AG09309 (cell line): ENCODE results near the gene SLC4A1AP.

Experiments
- DNase-seq: peaks from one replicate; pipeline ENCODE4 v3.0.0-alpha.2; 2010; ENCODE audit warnings: low read depth
- H3K4me3 ChIP-seq: 2 replicates; pipeline ENCODE4 v1.5.1; 2011; ENCODE audit warnings: mild to moderate bottlenecking, low read depth, low read length, moderate library complexity; ENCODE audit not compliant: control insufficient read depth
- TF ChIP-seq, protein P1 (sequence below): IDR thresholded peaks from 2 replicates; pipeline ENCODE4 v1.5.1; 2011; ENCODE audit warnings: mild to moderate bottlenecking, low read depth, low read length, inconsistent platforms; ENCODE audit not compliant: insufficient read depth, control insufficient read depth; ENCODE audit errors: missing control alignments

Gene SLC4A1AP

DNA sequence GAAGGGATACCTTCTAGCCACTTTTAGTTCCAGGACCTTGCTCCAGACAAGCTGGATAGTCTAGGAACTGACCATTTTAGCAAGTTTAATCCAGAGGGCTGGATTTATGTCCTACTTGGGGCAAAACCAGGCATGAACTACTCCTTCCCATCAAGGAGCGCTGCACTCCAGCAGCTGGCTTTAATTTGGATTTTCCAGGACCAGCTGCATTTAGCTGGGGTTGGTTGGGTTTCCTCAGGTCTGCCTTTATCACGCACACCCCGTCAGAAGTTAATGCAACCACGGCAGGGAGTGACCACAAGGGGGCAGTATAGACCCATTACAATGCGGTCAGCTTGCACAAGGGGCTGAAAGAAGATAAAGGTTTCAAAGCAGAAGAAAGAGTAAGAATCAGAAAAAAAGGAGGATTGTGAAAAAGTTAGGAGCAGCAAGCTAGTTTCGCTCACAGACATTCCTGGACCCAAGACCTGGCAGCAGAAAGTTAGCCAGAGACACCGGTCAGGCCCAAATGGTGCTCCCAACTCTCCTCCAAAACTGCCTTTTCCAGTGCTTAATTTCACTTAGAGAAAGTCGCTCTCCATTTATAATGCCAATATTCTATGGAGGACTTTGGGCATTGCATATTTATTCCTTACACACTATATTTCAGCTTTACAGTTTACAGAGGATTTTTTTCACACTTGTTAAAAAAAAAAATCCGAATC lies 40.1 kb downstream of the SLC4A1AP start:
- TF ChIP-seq, protein P1, sequence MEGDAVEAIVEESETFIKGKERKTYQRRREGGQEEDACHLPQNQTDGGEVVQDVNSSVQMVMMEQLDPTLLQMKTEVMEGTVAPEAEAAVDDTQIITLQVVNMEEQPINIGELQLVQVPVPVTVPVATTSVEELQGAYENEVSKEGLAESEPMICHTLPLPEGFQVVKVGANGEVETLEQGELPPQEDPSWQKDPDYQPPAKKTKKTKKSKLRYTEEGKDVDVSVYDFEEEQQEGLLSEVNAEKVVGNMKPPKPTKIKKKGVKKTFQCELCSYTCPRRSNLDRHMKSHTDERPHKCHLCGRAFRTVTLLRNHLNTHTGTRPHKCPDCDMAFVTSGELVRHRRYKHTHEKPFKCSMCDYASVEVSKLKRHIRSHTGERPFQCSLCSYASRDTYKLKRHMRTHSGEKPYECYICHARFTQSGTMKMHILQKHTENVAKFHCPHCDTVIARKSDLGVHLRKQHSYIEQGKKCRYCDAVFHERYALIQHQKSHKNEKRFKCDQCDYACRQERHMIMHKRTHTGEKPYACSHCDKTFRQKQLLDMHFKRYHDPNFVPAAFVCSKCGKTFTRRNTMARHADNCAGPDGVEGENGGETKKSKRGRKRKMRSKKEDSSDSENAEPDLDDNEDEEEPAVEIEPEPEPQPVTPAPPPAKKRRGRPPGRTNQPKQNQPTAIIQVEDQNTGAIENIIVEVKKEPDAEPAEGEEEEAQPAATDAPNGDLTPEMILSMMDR = peak; percentile 90
- no peak overlapping the region for H3K4me3 ChIP-seq
- DNase-seq = peak; percentile 93

DNA sequence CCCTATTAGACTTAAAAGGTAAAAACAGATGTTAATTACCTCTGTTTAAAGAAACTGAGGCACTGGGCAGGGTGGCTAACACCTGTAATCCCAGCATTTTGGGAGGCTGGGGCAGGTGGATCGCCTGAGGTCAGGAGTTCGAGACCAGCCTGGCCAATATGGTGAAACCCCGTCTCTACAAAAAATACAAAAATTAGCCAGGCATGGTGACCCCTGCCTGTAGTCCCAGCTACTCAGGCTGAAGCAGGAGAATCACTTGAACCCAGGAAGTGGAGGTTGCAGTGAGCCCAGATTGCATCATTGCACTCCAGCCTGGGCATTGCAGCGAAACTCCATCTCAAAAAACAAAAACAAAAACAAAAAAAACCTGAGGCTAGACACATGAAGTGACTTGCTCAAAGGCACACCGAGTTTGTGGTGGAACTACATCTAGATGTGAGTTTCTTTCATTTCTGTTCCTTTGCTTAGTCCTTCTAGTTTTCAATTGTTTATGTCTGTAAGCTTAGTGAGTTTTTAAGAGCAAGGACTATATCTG lies 40.7 kb downstream of the SLC4A1AP start:
- TF ChIP-seq, protein P1 = no peak
- no peak overlapping the region for H3K4me3 ChIP-seq
- no peak for DNase-seq

DNA sequence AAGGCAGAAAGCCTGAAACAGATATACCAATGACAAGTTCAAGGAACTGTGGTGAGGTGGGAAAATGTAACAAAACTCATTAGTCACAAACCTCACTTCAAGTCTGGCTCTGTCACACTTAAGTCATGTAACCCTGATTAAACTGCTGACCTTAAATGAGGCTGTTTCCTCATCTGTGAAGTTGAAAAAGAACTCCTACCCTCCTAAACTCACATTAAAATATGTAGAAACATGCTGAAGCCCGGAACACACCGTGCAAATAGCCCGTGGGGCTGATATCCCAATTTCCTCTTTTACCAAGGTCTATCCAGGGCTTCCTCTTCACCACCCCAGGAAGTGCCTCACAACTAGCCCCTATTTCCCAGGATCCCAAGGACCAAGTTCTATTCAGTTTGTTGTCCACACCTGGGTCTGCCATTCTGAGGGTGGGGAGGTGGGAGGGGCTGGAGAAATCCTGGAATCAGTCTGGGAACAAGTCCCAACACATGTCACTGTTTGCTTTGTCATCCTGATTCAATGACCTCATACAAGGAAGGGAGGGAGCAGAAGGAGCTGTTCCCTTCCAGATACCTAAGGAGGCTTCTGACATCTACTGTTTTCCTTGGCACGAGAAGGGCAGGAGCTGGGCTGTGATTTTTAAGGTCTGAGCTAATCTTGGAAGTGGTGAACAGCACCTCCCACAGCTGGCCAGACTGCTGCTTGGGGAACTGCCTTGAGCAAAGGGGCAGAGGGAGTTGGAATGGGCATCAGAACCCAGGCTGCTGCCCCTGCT lies 42.3 kb downstream of the SLC4A1AP start:
- H3K4me3 ChIP-seq = no peak overlapping the region
- TF ChIP-seq, protein P1 = no peak
- DNase-seq = peak; percentile 86

DNA sequence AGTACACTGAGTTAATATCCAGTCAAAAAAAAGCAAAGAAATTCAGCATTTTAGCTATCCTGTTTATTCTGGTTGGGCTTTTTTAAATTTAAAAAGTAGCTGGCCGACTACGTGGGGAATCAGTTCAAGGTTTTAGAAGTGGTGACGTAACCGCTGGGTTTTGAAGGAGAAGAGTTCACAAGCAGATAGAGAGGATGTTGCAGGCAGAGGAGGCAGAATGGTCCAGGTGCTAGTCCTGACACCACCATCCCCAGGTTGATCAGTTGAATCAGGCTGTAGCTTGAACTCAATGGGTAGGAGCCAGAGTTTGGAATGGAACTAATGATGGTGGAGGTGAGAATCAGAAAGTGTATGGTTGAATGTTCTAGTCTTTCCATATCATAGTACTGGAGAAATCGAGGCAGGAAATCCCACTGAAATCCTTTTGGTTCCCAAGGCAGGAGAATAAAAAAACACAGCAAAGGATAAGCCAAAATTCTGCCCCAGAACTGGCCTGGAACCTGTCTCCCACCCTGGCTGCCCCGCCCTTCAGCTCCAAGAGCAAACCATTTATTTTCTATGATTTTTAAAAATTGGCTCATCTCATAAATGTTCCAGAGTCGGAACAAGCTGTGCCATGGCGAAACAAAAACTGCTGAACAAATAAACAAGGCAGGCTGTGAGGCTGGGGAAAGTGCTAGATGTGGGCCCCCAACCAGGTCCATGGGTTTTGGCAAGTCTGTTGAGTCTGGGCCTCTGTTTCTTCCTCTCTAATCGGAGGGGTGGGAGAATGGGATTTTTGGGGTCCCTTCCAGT lies 44.0 kb downstream of the SLC4A1AP start:
- TF ChIP-seq, protein P1 = no peak
- H3K4me3 ChIP-seq = no peak overlapping the region
- DNase-seq = no peak

DNA sequence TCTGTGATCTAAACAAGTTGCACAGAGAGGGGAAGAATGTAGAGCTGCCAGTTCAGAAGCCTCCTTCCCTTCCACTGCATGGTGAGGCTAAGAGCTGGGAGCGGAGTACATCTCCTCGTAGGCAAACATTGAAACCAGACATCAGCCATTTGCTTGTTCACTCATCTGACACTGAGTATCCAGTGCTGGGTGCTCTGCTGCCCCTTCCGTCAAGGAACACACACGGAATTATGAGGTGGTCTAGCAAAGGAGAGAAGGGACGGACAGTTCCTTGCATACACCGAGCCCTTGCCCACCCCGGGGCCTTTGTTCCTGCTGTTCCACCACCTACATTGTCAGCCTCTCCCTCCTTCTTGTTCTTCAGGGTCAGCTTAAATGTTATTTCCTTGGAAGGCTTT lies 44.6 kb downstream of the SLC4A1AP start:
- H3K4me3 ChIP-seq = no peak overlapping the region
- TF ChIP-seq, protein P1 = no peak
- no peak for DNase-seq

DNA sequence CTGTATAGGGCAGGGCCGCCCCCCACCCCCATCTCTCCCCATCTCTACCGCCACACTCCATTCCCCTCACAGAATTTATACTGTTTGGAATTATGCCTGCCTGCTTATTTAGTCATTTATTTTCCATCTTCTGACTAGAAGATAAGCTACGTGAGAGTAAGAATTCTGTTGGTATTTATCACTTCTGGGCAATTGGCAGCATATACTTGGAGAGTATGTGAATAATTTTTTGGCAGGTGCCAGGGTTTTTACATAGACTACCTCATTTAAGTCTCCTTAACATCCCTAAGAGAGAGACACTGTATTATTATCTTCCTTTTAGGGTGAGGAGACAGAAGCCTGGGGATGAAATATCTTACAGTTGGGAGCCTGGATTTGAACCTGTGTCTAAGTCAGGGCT lies 45.0 kb downstream of the SLC4A1AP start:
- H3K4me3 ChIP-seq = no peak overlapping the region
- DNase-seq = no peak
- TF ChIP-seq, protein P1 = no peak
